LNCaP clone FGC (cell line): ENCODE results near the gene LTC4S.

Experiments
- DNase-seq: peaks from one replicate; pipeline ENCODE4 v3.0.0-alpha.2; 2011; ENCODE audit warnings: low read depth
- H3K4me3 ChIP-seq: 2 replicates; pipeline ENCODE4 v1.5.1; 2011; ENCODE audit warnings: mild to moderate bottlenecking, low read depth, low read length, control low read depth
- TF ChIP-seq, protein P1 (sequence below): IDR thresholded peaks from 2 replicates; pipeline ENCODE4 v1.5.1; 2012; ENCODE audit warnings: mild to moderate bottlenecking; ENCODE audit not compliant: control insufficient read depth, insufficient read depth; ENCODE audit errors: extremely low read depth

The LTC4S gene

GRCh38 chr5:179812997-179813607, 19.3 kb downstream of the LTC4S start:
- DNase-seq = no peak
- no peak overlapping the region for H3K4me3 ChIP-seq

DNA sequence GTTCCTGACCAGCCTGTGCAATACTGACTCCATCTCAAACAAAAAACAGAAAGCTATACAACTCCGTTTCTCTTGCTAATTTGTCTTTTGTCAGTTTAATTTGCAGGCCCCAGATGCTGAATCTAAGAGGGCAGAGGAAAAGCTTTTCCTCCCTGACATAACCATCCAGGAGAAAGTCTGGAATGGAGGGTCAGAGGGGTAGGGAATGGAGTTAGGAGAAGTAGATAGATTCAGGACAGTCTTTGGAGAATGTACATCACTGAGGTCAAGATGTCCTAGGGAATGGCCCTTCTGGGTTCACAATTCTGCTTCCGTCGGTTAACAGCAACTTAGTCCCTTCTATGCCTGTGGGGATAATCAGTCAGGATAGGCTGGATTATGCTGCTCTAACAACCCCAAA, 20.3 kb downstream of the LTC4S start:
- H3K4me3 ChIP-seq = no peak overlapping the region
- DNase-seq = no peak
- TF ChIP-seq, protein P1, sequence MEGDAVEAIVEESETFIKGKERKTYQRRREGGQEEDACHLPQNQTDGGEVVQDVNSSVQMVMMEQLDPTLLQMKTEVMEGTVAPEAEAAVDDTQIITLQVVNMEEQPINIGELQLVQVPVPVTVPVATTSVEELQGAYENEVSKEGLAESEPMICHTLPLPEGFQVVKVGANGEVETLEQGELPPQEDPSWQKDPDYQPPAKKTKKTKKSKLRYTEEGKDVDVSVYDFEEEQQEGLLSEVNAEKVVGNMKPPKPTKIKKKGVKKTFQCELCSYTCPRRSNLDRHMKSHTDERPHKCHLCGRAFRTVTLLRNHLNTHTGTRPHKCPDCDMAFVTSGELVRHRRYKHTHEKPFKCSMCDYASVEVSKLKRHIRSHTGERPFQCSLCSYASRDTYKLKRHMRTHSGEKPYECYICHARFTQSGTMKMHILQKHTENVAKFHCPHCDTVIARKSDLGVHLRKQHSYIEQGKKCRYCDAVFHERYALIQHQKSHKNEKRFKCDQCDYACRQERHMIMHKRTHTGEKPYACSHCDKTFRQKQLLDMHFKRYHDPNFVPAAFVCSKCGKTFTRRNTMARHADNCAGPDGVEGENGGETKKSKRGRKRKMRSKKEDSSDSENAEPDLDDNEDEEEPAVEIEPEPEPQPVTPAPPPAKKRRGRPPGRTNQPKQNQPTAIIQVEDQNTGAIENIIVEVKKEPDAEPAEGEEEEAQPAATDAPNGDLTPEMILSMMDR = no peak

More at GRCh38 chr5:179812997-179813607, 19.3 kb downstream of the LTC4S start:
- TF ChIP-seq, protein P1 = no peak

GRCh38 chr5:179815491-179816249, 21.9 kb downstream of the LTC4S start:
- H3K4me3 ChIP-seq = no peak overlapping the region
- TF ChIP-seq, protein P1 = no peak
- DNase-seq = no peak

GRCh38 chr5:179816401-179816795, 22.6 kb downstream of the LTC4S start:
- DNase-seq = no peak
- TF ChIP-seq, protein P1 = no peak
- no peak overlapping the region for H3K4me3 ChIP-seq

DNA sequence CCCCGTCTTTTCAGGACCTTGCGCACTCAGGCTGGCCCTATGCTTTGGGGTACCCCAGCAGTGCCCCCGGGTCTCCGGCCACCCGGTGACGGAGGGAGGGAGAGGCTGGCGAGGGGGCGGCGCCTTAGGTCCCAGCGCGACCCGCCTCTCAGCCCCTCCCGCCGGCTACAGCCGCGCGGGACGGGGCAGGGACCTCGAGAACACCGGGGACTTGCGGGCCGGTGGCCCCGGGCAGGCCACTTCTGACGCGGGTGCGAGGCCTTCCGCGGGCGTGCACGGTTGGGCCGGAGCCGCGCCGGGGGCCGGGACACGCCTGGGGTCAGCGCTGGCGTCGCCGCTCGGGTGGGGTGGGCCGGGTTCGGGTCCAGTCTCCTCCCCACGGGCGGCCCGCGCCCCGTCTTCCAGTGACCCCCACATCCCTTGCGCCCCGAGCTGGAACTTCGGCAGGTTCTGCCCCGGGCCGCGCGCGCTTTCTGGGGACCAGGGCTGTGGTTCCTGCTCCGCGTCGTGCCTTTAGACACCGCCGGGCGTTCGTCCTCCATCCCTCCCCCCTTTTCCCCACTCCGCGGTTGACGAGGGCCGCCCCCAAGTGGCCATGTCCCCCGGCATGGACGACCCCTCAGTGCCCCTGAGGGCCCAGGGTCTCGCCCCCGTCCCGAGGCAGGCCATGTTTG, 23.1 kb downstream of the LTC4S start:
- TF ChIP-seq, protein P1 = no peak
- no peak overlapping the region for H3K4me3 ChIP-seq

DNA sequence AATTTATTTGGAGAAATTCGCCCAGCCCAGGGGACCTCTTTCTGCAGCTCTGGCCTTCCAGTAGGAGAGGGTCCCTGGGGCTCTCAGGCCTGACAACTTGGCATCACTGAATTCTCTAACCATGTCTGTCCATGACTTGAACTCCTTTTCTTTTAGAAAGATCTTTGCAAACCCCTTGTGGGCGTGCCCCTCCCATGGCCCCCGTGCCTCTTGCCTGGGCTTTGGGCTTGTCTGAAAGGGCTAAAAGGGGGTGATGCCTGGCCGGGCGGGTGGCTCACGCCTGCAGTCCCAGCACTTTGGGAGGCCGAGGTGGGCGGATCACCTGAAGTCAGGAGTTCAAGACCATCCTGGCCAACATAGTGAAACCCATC, 23.7 kb downstream of the LTC4S start:
- no peak overlapping the region for H3K4me3 ChIP-seq
- DNase-seq = no peak
- TF ChIP-seq, protein P1 = no peak

More for the DNA sequence above, 23.1 kb downstream of the LTC4S start:
- DNase-seq = no peak
